Measurements from ENCODE around the gene CDON. TPM values are rescaled to one million over a fixed set of nuclear protein-coding genes. Genes with fewer than 3 reads are reported as not detected.
"Not testable (repeated sequence)": the region's sequence is repeated elsewhere in the genome, so short reads cannot be mapped to it uniquely, and the experiment has no call there.

Gene CDON
- total RNA-seq, 1 donor from 2014 or later: 25.8 TPM

DNA sequence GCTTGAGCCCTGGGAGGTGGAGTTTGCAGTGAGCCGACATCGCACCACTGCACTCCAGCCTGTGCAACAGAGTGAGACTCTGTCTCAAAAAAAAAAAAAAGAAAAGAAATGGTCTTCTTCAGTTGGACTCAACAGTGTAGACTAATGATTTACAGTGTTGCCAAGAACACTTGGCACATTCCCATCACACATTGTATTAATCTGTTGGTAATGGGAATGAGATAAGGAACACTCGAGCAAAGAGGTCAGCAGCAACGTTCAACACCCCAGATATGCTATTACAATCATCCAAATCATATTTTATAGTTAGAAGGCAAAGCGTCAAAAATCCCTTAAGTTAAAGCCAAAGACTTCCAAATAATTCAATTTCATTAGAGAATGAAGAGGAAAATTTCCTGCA is 14.5 kb downstream of the CDON start:
- DNase-seq (ENCODE audit: low spot score): peak; percentile 29

DNA sequence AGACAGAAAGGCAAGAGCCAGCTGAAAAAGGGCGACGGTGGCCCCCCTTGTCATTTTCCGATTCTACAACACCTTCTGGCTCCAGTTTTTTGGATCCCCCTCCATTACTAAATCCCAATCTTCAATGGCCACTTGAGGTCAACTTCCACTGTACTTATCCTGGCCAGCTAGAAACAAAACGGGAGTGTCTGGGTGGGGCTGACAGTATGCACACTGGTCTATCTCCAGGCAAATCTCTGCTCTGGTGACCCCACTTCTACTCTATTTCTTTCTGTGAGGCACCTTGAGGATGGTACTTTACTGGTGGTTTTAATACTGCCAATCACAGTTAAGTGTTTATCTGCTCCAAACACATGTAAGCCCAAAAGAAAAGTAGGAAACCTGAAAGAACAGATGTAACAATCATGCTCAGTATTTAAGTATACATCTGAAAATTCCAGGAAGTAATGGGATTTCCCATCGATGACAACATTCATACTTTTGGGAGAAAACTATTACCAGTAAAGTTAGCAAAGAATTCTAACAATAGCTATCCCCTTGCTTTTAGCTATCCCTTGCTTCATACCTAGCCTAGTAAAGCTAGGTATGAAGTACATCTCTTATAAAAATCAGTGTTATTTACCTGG is 16.0 kb downstream of the CDON start:
- no peak for DNase-seq (ENCODE audit: low spot score)

DNA sequence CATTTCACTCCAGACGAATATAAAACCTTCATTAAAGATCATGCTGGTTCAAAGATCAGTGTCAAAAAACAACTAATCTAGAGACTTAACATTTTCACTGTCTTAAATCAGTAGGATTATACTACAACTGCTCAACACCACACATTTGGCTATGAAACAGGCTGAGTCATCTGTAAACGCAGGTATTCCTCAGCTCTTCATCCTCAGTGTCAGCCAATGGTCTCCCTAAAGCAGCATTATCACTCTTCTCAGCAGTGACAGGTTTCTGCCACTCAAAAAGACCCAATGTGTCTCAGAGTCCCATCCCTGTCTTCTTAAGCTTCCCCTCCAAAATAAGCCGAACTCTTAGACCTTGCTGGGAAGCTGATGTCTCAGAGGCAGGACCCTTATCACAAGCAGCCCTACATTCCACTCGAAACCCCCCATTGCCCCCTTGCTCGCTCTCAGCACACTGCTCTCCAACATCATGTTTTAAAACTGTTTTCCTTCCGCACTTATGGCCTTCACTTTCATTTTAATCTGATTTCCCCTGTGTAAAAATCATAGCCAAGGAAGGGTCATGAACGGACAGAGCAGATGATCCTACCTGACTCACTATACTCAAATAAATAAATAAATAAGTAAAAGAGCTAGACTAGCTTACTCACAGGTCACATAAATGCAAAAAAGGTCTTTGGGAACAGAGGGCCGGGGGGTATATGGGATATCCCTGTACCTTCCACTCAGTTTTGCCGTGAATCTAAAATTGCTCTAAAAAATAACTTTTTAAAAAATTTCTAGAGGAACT is 23.0 kb downstream of the CDON start:
- DNase-seq (ENCODE audit: low spot score): no peak

DNA sequence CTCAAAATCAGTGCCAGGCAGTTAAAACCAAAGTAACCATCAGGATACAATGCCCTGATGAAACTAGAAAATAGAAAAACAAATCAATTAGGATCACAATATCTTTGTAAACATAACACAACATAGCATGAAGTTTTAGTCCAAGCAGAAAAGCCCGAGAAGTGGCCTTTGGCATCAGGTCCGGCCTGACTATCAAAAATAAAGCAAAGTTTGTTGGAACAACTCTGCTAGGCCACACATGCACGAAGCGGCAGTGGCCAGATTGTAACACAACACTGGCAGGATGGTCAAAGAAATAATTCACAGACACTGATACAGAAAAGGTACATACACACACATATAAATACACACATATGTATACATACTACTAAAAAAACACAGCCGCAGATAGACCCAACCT is 26.9 kb downstream of the CDON start:
- no peak for DNase-seq (ENCODE audit: low spot score)

DNA sequence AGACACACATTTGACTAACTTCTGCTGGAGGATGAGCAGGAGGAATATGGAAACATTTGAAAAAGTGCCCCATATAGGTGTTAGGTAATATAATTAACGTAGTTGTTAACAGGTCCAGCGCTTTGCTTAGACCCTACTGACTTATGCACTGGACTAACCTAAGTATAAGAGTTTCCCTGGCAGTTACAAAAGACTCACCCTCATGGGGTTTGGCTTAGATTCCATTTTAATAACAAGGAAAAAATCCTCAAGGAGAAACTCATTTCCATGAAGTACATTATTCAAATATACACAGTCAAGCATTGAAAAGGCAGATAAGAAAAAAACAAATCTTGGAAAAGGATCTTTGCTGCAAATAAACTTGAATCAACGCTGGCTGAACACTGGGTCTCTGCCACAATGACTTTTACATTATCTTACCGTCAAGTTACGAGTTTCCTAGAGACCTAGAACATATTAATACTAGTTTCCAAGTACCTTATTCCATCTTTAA is 27.7 kb downstream of the CDON start:
- DNase-seq (ENCODE audit: low spot score): no peak

DNA sequence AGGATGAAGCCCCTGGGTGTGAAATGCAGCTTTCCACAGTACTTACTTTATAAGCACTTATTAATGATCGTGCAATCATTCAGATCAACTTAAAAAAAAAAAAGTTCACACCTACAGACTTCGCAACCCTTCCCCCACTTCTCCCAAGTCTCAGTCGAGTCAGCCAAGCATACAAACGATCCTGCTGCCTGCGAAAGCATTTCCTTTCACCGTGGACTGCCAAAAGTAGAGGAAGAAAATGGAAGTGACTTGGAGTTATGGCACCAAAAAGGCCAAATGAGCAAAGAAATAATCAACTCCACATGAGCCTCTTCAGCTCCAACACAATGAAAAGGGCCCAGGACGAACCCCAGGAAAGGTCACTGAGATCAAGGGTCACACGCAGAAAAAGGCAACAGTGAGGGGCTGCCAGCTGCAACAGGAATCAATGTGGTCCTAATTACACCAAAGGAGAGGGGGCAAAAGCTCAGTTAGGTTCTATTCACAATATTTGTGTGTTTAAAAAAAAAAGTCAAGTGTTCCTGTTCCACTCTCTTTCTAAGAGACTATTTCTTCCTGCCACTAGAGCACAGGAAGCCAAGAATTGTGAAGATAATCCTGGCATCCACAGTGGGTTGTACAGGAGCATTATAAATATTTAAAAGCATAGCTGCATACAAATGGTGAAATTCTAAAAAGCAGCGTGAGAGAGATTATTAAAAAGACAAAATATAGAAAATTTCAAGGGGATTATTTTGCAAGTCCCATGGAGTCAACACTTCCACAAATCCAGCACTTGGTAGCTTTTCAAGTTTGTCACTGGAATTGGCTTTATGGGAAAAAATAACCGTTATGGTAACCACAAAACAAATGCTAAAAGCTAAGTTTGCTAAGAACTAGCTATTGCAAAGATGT is 28.4 kb downstream of the CDON start:
- DNase-seq (ENCODE audit: low spot score): no peak

DNA sequence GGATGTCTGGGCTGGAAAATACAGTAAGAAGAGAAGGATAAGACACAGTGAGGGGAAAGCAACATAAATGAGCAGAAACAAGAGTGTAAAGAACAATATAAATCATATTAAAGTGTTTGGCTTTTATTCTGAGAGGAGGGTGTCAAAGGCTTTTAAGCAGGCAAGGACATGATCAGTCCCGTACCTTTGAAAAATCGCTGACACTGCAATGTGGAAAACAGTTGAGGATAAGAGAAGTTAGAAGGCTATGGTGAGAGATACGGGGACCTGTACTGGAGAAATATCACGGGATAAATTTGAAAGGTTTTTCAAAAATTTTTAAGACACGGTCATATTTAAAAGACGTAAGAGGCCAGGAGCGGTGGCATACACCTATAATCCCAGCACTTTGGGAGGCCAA is 30.3 kb downstream of the CDON start:
- DNase-seq (ENCODE audit: low spot score): no peak

DNA sequence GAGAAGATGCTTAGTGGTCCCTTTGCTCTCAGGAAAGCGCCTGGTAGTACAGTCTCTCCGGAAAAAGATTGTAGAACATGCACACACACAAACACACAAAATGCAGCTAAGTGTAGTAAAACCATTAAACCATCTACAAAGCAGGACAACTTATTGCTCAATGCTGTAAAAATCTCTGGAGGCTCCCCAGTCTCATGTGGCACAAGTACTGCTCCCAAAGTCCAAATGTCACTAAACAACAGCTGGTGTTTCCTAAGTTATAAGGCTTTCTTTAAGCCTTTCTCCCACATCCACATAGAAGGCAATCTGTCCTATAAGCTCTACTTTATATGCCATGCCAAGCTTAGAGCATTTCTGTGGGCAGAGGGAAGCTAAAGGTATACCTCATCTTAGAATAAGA is 32.9 kb downstream of the CDON start:
- no peak for DNase-seq (ENCODE audit: low spot score)

DNA sequence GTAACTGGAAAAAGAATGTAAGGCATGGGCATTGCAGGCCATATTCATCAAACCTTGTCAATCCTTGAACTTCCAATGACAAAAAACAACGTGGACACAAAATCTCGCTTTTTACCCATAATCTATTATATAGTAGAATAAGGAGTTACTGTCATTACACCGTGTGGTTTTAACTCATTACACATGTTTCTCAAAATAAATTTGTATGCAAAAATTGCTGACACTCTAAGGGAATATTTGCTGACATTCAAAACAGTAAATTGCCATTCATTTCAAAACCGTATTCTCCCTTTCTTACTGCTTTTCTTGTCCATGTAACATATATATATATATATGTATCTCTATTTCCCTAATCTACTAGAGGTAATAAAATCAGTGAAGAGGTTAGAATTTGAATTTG is 33.4 kb downstream of the CDON start:
- no peak for DNase-seq (ENCODE audit: low spot score)

DNA sequence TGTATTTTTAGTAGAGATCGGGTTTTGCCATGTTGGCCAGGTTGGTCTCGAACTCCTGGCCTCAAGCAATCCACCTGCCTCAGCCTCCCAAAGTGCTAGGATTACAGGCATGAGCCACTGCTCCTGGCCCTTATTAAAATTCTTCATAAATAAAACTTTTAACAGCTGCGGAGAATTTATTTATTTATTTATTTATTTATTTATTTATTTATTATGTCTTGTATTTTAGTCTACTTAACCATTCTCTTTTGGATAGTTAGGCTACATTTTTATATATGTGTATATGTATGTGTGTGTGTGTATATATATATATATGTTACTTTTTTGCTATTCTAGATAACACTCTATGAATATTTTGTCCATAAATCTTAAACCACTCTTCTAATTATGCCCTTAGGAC is 34.1 kb downstream of the CDON start:
- not testable (repeated sequence) for DNase-seq (ENCODE audit: low spot score)

DNA sequence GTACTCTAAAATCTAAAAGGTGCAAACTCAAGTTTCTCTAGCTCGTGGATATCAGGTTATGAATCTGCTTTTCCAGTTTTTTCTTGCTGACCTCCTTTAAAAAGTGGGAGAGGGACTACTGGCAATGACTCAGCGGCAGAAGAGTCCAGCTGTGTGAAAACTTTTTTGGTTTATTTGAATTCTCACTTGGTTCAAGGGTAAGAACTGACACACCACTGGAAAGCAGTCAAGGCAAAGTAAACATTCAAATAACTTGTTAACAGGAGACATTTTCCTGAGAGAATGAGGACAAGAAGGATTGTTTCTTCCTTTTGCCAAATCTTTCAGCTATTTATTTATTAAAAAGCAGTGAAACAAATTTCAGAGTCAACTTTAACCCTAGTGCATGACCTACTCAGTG is 36.1 kb downstream of the CDON start:
- no peak for DNase-seq (ENCODE audit: low spot score)

DNA sequence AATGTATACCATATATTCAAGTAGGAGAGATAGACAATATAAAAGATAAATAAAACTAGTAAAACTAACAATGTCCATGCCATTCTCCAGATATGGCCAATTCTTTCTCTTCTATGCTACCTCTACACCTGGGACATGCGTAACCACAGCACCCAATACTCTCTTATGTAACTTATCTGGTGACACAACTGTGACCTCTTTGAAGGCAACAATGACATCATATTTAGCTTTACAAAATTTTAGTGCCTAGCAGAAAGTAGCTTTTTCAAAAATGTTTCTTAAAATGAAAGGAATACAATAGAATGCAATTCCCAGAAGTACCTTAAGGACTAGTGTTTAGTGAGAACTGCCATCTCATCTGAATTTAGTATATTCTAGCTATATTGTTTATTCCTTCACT is 36.8 kb downstream of the CDON start:
- DNase-seq (ENCODE audit: low spot score): no peak

DNA sequence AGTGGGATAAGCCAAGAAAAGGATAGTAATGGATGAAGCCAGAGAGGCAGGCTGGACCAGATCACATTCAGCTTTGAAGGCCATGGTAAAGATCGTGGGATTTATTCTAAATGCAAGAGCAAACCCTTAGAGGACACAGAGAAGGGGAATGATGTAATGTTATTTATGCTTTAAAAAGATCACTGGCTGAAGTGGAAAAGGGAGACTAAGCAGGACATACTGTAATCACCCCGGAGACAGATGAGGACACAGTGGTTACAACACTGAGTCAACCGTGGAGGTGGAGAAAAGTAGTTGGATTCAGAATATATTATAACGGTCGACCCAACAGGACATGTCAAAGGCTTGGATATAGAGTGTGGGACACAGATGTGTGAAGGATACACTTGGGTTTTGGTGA is 38.5 kb downstream of the CDON start:
- DNase-seq (ENCODE audit: low spot score): no peak

DNA sequence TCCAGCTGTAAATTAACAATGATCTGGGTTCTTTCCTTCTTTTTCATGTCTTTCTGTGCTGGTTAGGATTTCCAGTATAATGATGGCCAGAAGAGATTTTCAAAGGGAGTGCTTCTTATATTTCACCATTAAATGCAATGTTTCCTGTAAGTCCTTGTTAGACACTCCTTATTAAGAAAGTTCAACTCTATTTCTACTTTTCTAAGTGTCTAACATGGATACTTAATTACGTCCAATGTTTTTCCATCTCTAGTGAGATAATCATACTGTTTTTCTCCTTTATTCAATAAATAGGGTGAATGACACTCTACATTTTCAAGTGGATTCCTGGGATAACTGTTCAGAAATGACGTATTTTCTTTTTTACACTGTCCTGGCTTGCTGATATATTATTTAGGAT is 49.8 kb downstream of the CDON start:
- no peak for DNase-seq (ENCODE audit: low spot score)

DNA sequence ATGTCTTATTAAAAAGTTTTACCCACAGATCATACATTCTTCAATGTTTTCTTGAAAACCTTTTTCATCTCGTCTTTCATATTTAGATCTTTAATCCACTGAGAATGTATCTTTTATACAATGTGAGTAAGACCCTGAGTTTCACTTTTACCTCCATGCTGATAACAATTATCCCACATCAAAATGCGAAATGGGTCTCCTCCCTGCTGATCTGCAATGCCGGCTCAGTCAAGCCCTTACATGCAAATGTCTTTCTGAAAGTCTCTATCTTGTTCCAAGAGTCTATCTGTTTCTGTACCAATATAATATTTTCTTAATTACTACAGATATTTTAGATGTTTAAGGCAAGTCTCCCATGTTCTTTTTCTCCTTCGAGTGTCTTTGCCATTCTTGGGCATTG is 50.9 kb downstream of the CDON start:
- DNase-seq (ENCODE audit: low spot score): no peak

DNA sequence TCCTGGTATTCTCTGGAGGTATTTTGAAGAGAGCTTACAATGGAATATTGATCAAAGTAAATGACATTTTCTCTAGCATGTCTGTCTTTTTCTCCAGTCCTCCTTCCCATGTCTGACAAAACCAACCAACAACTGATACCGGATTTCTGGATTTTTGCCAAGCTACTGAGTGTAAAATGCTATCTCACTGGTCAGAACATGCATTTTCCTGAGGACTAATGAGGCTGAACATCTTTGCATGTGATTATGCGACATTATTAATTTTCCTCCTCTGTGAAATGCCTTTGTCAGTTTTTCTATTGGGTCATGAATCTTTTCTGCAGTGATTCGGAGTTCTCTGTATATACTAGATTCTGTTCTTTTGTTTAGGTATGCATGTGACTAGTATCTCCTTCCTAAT is 51.4 kb downstream of the CDON start:
- no peak for DNase-seq (ENCODE audit: low spot score)

DNA sequence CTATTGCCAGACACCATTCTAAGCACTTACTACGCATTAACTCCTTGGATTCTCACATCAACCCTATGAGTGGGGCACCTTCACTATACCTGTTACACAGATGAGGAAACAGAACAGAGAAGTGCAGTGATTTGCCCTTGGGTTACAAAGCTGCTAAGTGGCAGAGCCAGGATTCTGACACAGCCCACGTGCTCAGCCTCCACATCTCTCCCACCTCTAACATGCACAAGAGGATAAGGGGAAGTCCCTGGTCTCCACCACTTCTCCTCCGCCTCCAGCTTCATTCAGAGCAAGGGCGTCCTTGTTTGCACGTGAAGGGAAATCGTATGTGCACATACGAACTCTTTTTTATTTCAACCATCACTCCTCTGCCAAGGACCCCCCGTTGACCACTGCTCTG is 53.7 kb downstream of the CDON start:
- no peak for DNase-seq (ENCODE audit: low spot score)

DNA sequence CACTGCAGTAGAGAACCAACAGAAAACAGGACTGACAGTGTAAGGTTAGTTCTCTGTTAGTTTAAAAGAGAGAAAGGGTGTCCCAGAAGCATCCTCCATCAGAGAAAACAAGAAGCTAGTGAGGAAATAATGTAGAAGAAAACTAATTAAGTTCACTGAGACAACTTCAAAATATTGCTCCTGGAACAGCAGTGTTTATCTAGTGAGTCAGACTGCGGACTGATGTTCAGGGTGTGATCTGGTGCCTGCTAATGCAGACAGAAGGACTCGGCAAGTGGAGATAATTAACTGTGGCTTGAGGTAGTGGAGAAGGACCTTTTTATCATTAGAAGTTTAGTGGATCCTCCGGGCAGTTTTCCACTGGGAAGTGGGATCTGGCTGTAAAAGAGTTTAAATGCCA is 55.4 kb downstream of the CDON start:
- no peak for DNase-seq (ENCODE audit: low spot score)

DNA sequence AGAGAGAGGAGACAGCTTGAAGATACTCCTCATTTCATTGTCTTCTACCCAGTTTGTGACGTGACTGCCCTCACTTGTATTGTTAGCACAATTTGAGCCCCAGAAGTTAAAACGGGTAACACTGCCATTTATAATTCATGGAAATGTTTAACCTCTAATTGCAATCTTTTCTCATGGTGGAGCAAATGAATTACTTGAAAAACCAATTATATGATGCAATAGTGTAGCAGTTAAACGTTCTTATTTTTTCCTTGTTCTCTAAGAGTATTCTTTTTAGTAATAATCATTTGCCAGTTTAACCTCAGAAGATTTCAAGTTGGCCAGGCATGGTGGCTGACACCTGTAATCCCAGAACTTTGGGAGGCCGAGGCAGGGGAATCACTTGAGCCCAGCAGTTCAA is 56.6 kb downstream of the CDON start:
- DNase-seq (ENCODE audit: low spot score): no peak

DNA sequence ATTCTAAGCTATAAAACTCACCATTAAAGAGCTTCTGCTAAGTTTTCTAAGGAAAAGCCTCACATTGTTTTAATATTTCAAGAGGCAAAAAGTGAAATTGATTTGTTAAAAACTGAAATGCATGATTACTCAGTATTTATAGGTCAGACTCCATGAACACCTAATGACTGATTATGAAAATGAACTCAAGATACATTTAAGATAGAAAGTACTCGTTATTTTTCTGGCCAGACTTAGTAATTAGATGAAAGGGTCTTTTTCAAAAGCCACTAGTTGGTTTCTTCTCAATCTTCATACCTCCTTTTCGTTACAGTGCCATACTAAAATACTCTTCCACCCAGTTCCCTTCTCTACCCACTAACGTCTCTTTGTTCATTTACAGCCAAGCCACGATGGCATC is 60.5 kb downstream of the CDON start:
- DNase-seq (ENCODE audit: low spot score): no peak

DNA sequence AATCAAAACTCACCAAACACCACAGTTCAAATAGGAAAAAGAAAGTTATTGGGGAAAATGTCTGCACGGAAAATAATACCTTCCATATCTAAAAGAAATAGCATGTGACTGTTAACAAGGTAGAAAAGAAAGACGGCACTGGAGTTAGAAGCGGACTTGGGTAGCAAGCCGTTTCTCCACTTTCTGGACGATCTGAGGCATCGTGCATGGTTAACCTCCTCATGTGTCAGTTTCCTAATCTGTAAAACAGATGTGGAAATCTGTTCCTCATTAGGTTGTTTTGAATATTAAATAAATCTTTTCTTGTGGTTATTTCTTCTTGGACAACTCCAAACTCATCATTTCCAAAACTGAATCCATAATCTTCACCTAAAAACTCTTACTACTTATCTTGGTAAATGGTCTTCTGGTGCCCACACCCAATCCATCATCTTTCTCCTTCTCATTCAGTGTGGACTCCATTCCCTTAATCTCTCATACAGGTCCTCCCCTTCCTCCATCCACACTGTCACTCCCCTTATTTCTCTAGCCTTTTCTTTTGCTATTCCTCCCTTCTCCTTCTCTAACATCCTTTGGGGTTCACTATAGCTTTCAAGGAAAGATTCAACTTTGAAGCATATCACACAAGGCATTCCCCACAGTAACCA is 63.3 kb downstream of the CDON start:
- no peak for DNase-seq (ENCODE audit: low spot score)

DNA sequence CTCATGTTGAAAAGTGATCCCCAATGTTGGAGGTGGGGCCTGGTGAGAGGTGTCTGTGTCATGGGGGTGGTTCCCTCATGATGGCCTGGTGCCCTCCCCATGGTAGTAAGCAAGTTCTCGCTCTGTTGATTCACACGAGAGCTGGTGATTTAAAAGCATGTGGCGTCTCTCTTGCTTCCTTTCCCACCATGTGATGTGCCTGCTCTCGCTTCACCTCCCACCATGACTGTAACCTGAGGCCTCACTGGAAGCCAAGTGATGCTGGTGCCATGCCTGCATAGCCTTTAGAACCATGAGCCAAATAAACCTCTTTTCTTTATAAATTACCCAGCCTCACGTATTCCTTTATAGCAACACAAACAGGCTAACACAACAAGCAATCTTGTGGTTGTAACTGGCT is 64.4 kb downstream of the CDON start:
- no peak for DNase-seq (ENCODE audit: low spot score)
